HTERT RPE-1 (cell line): ENCODE measurements around the gene ILDR1.
"Not testable (repeated sequence)": the region's sequence is repeated elsewhere in the genome, so short reads cannot be mapped to it uniquely, and the experiment has no call there.

Source experiments
- in situ Hi-C: fragments of 300-500 bp; cut with MboI; formaldehyde crosslinking; loops from 4 replicates; pipeline ENCODE4 v1.14.3; 2020; ENCODE audit warnings: low sequenced_read_pairs

Gene ILDR1

GRCh38 chr3:122021811-122022401, at the start of gene ILDR1:
Gene ILDR1, minus strand, starts transcription at chr3:122022247. Its CDS starts 170 bp downstream, at chr3:122022077.
- in situ Hi-C loops: no loop called here

DNA sequence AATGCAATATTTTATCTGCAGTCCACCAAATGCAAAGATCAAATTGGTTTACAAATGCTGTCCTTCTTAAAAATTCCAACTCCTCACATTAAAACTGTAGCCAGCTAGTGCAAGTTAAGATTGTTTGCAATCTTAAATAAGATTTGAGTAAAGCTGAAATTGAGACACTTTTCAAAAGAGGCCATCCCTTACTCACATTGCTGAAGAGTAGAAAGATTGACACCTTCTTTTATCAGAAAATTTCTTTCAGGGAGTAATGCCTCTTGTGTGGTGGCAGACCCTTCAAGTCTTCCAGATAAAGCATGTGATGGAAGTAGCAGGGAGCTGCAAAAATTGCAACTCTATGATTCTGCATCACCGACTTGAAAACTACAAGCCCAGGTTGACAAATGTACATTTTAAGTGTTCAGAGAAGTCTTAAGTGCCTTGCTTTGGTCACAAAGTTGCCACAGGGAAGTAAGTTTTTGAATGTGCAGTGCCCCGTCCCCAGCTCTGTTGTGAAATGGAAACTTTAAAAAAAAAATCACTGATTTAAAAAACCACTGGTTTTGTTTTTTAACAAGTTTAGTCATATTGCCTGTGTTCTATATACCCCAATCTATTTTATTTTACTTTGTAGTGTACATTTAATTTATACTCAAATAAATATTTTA, 45.7 kb upstream of the ILDR1 start:
- in situ Hi-C loops: no loop called here

DNA sequence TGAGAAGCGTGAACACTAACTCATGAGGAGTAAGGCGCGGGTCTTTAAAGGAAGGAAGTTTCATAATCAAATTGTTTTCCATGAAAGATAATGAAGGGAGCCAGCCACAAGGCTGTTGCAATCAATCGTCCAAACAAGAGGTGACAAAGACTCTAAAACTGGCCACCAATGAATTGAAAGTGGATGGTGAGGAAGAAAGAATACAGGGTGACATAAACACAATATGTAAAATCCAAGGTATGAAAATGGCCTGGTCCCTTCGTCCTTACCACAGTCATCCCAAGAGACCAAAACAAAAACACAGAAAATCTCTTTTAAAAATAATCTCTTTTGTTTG, 45.1 kb upstream of the ILDR1 start:
- in situ Hi-C loops: no loop called here

DNA sequence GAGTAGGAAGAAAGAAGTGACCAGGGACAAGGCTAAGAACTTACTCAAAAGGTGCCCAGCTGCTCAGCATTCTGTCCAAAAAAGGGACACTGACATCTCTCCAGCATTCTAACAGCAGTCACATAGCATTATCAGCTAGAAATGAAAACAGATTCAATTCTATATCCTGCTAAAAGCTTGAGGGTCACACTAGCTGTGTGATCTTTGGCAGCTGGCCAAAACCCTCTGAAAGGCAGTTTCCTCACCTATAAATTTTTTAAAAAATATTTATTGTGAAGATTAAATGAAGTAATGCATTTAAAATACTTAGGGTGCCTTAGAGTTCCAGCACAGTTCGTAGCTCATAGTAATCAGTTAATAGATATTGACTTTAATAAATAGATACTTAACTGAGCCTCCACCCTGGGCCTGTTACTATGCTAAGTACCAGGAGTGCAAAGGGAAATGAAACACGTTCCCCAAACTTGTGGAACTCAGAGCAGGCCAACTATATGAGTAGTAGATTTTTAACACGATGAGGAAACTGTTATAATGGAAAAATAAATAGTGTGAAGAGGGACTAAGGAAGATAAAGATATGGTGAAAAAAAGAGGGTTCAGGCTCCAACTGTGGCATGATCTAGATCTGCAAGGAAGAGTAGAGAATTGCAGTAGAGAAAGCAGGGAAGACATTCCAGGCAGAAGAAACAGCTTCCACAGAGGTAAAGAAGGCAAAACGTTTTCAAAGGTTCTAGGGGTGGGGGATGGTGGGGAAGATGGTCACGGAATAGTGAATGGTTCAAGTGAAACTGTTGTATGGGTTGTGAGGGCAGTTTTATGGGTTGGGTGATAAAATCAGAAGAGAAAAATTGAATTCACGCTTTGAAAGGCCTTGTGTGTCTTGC, 44.5 kb upstream of the ILDR1 start:
- in situ Hi-C loops: no loop called here

DNA sequence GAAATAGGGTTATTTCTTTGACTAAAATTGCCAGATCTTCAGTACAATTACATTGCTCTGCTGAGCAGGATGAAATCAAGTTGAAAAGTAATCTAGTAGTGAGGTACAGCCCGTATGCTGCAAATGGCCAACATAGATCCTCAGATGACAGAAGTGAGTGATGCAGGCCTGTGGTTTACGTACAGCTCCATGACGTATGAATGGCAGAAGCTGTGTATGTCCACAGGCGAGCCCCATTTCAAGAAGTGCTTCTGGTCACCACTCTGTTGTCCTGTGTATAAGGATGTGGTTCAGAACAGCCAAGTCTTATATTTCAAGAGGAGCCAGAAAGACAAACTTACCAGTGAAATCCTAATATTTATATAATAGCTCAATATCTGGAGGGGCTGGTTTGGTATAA, 42.3 kb upstream of the ILDR1 start:
- in situ Hi-C loops: no loop called here

DNA sequence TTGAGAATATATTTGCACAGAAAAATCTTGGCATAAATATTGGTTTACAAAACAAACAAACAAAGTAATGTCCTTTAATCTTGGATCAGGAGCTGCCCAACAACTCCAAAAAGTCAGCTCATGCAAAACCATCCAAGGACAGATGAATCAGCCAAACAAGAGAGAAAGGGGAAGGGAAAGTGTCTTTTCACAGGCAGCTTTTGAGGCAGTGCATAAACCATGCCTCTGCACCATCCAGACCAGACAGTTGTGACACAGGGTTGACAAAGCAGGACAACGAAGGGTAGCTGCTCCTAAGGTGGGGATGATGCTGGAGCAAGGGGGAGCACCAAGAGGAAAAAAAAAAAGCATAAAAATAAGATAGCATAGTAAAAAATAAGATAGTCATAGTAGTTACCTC, 41.9 kb upstream of the ILDR1 start:
- in situ Hi-C loops: no loop called here

GRCh38 chr3:122060040-122060698, 38.1 kb upstream of the ILDR1 start:
- in situ Hi-C loops: no loop called here

- in situ Hi-C loops: no loop called here
These were observed 36.2 kb upstream of the ILDR1 start for GRCh38 chr3:122058294-122058693.

DNA sequence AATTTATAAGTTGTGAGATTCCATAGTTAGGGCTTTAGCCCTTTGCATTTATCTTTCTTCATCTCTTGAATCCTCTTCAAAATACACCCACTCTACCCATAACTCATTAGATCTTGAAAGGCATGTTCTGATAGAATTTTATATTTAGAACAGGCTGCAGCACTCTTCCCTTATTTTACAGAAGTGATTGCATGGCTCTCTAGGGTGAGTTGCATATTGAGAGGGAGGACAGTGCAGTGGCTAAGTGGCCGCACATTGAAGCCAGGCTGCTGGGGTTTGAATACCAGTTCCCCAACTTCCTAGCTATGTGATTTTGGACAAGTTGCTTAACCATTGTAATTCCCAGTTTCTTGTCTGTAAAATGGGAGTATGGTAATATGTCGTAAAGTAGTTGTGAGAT, 35.6 kb upstream of the ILDR1 start:
- in situ Hi-C loops: no loop called here

DNA sequence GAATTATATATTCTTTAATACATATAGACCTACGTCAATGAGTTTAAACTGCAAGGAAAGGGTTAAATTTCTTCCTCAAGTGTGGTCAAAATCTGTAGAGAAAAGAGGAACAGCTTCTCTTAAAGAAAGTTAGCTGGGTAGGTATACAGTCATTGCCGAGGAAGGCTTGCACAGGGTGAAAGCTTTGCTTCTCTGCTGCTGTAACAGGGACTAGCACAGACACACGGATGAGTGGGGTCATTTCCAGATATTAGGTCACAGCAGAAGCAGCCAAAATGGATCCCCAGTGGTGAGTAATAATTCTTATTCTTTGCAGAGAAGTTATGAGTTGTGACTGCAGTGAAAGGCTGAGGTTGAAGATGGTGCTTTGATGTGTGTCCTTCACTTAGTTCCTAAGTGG, 33.2 kb upstream of the ILDR1 start, which contains the start of gene CD86:
TSS of gene CD86 (plus strand) at position 148 of the 400 bp plus-strand sequence. CDS start at position 276, 128 bp downstream.
- in situ Hi-C loops: no loop called here

DNA sequence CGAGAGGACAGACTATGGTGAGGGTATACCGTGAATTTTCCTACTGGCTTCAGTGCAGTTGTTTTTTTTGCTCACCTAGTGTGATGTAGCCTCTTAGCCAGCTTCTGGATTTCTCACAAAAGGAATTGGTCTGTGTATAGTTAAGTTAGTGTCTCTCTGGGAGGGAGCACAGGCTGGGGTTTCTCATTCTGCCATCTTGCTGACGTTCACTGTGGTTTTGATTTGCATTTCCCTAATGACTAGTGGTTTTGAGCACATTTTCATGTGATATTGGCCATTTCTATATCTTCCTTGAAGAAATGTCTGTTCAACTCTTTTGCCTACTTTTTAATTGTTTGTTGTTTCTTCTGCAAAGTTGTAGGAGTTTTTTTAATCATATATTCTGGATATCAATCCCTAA, 30.9 kb upstream of the ILDR1 start:
- in situ Hi-C loops: no loop called here

- in situ Hi-C loops: not testable (repeated sequence)
These were observed 25.7 kb upstream of the ILDR1 start for GRCh38 chr3:122047773-122048172.

- in situ Hi-C loops: not testable (repeated sequence)
These were observed 25.2 kb upstream of the ILDR1 start for GRCh38 chr3:122047296-122047695.

DNA sequence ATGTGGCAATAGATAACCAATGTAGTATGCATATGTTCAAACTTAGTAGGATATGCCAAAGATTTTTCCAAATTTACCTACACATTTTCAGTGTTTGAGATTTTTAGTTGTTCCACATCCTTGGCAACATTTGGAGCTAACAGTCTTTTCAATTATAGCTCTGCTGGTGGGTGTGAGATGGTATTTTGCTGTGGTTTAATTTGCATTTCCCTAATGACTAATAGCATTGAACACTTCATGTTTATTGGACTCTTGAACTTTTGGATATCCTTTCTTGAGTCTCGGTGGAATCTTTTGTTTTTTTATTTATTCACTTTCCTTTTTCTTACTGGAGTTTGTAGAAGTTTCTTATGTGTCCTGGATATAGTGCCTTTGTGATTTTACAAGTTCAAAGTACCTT, 11.0 kb upstream of the ILDR1 start:
- in situ Hi-C loops: no loop called here

DNA sequence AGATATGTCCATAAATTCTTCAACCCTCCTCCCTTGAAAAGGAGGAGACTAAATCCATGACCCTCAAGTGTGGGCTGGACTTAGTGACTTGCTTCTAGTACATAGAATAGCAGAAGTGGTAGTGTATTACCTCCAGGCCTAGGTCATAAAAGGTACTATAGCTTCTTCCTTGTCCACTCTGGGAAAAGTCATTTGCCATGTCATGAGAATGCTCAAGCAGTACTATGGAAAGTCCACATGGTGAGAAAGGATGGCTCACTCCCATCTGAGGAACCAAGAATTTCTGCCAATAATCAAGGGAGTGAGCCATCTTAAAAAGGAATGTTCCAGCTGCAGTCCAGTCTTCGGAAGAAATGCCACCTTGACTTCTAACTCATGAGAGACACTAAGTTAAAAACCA, 10.5 kb upstream of the ILDR1 start:
- in situ Hi-C loops: no loop called here

DNA sequence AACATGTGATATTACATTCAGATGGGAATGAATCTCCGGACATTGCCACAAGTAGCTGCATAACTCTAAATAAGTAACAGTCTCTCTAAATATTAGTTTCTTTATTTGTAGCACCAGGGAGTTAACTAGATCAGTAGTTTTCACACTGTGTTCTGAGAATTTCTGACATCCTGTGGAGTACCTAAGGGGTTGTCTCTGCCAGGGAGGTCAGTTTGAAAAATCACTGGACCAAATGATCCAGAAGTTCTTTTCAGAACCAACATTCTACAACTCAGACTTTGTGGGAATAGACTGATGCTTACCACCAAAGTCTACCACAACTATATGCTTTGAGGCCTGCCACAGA, 9.0 kb upstream of the ILDR1 start:
- in situ Hi-C loops: no loop called here

DNA sequence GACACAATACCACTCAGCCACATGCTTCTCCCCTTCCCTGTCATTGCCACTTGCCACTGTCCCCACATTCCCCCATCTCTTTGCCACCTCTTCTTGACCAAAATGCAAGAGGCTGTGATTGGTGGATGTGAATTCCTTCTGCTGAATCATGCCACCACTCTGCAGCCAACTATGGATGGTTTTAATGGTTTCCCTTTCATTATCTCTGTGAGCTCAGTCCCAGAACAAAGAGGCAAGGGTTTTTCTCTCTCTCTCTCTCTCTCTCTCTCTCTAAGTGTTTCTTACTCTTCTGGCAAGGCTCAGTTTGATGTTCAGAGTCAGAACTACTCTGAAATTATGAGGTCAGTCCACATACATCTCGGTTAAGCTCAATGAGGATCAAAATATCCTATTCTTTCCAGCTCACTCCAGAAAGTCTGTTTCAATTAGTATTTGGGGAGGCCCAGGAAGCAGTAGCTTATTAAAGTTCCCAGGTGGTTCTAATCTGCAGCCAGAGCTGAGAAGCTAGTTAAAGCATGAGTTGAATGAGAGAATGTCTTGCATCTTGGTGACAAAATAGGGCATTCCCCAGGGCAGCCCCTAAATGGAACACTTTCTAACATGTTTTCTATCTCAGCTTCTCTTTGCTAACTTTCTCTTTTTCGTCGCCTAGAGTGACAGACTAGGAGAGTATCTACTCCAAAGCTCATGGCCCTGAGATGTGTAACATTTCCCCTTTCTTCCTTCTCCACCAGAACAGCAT, 8.5 kb upstream of the ILDR1 start:
- in situ Hi-C loops: no loop called here

- in situ Hi-C loops: no loop called here
These were observed 3.2 kb upstream of the ILDR1 start for GRCh38 chr3:122025296-122025695.

DNA sequence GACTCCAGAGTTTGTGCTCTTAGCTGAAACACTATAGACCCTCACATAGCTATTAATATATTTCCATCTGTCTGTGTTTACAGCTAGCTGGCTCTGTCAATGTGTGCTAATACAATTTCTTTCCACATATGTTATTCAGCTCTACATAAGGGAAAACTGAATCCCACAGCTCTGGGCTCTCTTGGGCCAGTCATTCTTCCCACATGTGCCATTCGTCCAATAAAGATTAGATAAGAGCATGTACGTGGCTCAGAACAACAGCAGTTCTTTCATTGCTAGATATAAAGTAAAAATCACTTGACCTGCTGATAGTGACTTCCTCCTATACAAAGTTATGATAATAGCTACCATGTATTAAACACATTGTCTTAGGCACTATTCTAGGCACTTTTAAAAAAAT, 2.8 kb upstream of the ILDR1 start:
- in situ Hi-C loops: no loop called here

DNA sequence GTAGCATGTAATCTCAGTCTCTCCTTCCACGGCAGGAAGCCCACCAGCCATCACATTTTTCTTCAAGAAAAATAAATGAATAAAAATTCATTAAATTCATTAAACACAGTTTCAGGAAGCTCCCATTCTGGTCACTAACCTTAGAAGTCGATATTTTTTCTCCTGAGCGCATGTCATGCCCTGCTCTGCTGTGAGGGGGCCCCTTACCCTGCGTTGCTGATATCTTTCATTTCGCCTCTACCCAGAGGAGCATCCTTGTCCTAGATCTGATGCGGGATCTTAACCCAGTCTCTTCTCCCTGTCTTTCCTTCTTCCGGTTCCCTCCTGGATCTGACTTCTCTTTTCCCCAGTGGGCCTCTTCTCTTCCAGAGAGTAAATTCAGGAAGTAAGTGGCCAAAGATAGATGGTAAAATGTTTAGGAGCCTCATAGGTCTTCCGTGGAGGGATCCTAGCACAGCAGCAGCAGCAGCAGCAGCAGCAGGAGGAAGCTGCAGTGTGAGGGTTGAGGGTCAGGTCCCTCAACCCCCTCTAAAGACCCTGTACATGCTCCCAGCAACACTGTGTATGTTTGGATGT, 1.4 kb upstream of the ILDR1 start:
- in situ Hi-C loops: no loop called here

DNA sequence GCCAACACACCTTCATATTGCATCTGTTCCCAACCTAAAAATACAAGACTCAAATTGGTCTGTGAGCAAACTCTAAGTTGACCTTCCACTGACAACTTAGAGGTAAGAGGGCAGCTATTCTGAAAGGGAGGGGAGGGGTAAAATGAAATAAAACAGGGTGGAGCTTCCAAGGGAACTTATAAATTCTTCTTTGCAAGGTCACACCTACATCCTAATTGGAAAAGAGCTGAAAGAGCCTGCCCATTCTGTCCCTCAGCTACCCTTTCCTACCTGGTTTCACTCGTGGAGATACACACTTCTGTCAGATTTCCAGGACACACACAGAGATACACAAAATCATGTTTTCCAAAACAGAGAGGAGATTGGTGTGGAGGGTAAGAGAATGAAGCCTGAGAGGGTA, 1.0 kb downstream of the ILDR1 start:
- in situ Hi-C loops: no loop called here
